ENCODE results near the gene NUMB. TPM values are rescaled to one million over a fixed set of nuclear protein-coding genes. Genes with fewer than 3 reads are reported as not detected.

The NUMB gene
- total and polyA plus RNA-seq, 4 donors: 39.4 to 100 (median 87.8) TPM

- TF ChIP-seq, protein P1, sequence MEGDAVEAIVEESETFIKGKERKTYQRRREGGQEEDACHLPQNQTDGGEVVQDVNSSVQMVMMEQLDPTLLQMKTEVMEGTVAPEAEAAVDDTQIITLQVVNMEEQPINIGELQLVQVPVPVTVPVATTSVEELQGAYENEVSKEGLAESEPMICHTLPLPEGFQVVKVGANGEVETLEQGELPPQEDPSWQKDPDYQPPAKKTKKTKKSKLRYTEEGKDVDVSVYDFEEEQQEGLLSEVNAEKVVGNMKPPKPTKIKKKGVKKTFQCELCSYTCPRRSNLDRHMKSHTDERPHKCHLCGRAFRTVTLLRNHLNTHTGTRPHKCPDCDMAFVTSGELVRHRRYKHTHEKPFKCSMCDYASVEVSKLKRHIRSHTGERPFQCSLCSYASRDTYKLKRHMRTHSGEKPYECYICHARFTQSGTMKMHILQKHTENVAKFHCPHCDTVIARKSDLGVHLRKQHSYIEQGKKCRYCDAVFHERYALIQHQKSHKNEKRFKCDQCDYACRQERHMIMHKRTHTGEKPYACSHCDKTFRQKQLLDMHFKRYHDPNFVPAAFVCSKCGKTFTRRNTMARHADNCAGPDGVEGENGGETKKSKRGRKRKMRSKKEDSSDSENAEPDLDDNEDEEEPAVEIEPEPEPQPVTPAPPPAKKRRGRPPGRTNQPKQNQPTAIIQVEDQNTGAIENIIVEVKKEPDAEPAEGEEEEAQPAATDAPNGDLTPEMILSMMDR (IDR thresholded peaks at IDR 0.05; ENCODE audit: control extremely low read depth, extremely low read depth): no peak
- no peaks in the 10 kb centered on the region for H3K9me3 ChIP-seq (ENCODE audit: control insufficient read depth in 4 of 4, insufficient read depth in 3 of 4, low read length in 3 of 4)
- DNase-seq: no peak
- H3K27ac ChIP-seq (ENCODE audit: low read depth in 1 of 2, low read length in 1 of 2): no peak overlapping the region
- no peak overlapping the region for H3K4me3 ChIP-seq
- ATAC-seq (ENCODE audit: insufficient read depth, low FRiP score): no peak
- no peaks in the 10 kb centered on the region for H3K27me3 ChIP-seq (ENCODE audit: control insufficient read depth in 3 of 3, insufficient read depth in 3 of 3, low read length in 2 of 3)
- H3K4me1 ChIP-seq (ENCODE audit: control insufficient read depth in 5 of 5, insufficient read depth in 5 of 5, low read length in 5 of 5): peaks cover 4 to 25% (median 12%) of the 10 kb centered on the region in 5 donors
- 6 to 19% methylated on average over 2 of the region's 2 CpGs for WGBS, 2 donors
- H3K36me3 ChIP-seq (ENCODE audit: control insufficient read depth in 4 of 4, insufficient read depth in 4 of 4, low read length in 4 of 4): peaks cover 0 to 3% (median under 1%) of the 10 kb centered on the region in 4 donors
- peak overlapping the region in 1 of 2 donors; percentile 13 for H3K9ac ChIP-seq (ENCODE audit: insufficient read depth in 1 of 2, low read length in 2 of 2)
These were observed 3.1 kb downstream of the NUMB start for GRCh38 chr14:73455294-73455693.

DNA sequence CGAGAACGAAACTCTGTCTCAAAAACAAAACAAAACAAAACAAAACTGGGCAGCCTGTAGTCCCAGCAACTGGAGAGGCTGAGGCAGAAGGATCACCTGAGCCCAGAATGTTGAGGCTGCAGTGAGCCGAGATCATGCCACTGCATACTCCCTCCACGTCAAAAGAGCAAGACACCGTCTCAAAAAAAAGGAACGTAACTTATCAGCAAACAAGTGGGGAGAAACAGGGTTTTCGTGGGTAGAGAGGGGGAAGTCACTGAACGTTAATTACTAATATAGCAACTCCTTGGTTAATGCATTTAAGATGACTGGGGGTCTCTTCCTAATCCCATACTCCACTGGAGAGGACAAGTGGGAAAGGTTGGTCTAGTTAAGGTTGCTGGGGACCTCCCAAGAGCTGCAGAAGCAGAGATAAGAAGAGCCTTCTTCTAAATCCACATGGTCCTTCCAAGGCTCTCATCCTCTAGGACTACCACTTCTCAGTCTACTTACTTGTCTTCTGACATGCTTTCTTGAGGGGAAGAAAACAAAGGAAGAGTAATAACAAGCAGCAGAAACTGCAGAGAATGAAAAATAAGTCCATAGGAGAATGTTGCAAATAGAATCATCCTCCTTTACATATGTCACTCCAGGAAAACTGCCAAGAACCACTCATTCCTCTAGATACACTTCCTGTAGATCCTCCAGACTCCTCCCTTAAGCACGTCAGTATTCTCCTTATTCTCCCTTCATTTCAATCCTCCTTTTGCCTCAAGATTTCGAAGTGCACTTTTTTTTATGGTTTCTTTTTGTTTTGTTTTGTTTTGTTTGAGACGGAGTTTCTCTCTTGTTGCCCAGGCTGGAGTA is 5.8 kb downstream of the NUMB start:
- peaks cover 0 to 1% (median 0%) of the 10 kb centered on the region in 4 donors for H3K36me3 ChIP-seq (ENCODE audit: control insufficient read depth in 4 of 4, insufficient read depth in 4 of 4, low read length in 4 of 4)
- TF ChIP-seq, protein P1 (IDR thresholded peaks at IDR 0.05; ENCODE audit: control extremely low read depth, extremely low read depth): no peak
- peaks cover 4 to 25% (median 9%) of the 10 kb centered on the region in 5 donors for H3K4me1 ChIP-seq (ENCODE audit: control insufficient read depth in 5 of 5, insufficient read depth in 5 of 5, low read length in 5 of 5)
- H3K27me3 ChIP-seq (ENCODE audit: control insufficient read depth in 3 of 3, insufficient read depth in 3 of 3, low read length in 2 of 3): no peaks in the 10 kb centered on the region
- DNase-seq (peak in 2 of 3 donors; percentile 80 to 90), ATAC-seq (ENCODE audit: insufficient read depth, low FRiP score) (no peak)
- H3K9me3 ChIP-seq (ENCODE audit: control insufficient read depth in 4 of 4, insufficient read depth in 3 of 4, low read length in 3 of 4): no peaks in the 10 kb centered on the region
- peak overlapping the region in 1 of 2 donors; percentile 59 for H3K27ac ChIP-seq (ENCODE audit: low read depth in 1 of 2, low read length in 1 of 2)
- H3K9ac ChIP-seq (ENCODE audit: insufficient read depth in 1 of 2, low read length in 2 of 2): no peak overlapping the region
- no peak overlapping the region for H3K4me3 ChIP-seq
- 33 to 59% methylated on average over 11 of the region's 11 CpGs for WGBS, 2 donors

DNA sequence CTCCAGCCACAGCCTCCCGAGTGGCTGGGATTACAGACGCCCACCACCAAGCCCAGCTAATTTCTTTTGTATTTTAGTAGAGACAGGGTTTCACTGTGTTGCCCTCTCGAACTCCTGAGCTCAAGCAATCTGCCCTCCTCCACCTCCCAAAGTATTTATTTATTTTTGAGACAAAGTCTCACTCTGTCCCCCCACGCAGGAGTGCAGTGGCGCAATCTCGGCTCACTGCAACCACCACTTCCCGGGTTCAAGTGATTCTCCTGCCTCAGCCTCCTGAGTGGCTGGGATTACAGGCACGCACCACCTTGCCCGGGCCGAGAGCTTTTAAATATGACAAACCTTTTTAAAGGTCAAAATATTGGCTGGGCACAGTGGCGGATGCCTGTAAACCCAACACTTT is 14.6 kb downstream of the NUMB start:
- no peak overlapping the region for H3K9ac ChIP-seq (ENCODE audit: insufficient read depth in 1 of 2, low read length in 2 of 2)
- H3K27ac ChIP-seq (ENCODE audit: low read depth in 1 of 2, low read length in 1 of 2): no peak overlapping the region
- H3K4me1 ChIP-seq (ENCODE audit: control insufficient read depth in 5 of 5, insufficient read depth in 5 of 5, low read length in 5 of 5): peaks cover 0 to 5% (median 2%) of the 10 kb centered on the region in 5 donors
- H3K27me3 ChIP-seq (ENCODE audit: control insufficient read depth in 3 of 3, insufficient read depth in 3 of 3, low read length in 2 of 3): no peaks in the 10 kb centered on the region
- no peaks in the 10 kb centered on the region for H3K36me3 ChIP-seq (ENCODE audit: control insufficient read depth in 4 of 4, insufficient read depth in 4 of 4, low read length in 4 of 4)
- H3K4me3 ChIP-seq: no peak overlapping the region
- H3K9me3 ChIP-seq (ENCODE audit: control insufficient read depth in 4 of 4, insufficient read depth in 3 of 4, low read length in 3 of 4): no peaks in the 10 kb centered on the region
- DNase-seq (no peak), ATAC-seq (ENCODE audit: insufficient read depth, low FRiP score) (no peak)
- 80 to 84% methylated on average over 11 of the region's 11 CpGs for WGBS, 2 donors
- TF ChIP-seq, protein P1 (IDR thresholded peaks at IDR 0.05; ENCODE audit: control extremely low read depth, extremely low read depth): no peak
